ENCODE results near the gene ALDH1L1. TPM values are rescaled to one million over a fixed set of nuclear protein-coding genes. Genes with fewer than 3 reads are reported as not detected.

The ALDH1L1 gene
- total and polyA plus RNA-seq, 2 of the 4 experiments (the other 2 are of a cell fraction) = not detected

DNA sequence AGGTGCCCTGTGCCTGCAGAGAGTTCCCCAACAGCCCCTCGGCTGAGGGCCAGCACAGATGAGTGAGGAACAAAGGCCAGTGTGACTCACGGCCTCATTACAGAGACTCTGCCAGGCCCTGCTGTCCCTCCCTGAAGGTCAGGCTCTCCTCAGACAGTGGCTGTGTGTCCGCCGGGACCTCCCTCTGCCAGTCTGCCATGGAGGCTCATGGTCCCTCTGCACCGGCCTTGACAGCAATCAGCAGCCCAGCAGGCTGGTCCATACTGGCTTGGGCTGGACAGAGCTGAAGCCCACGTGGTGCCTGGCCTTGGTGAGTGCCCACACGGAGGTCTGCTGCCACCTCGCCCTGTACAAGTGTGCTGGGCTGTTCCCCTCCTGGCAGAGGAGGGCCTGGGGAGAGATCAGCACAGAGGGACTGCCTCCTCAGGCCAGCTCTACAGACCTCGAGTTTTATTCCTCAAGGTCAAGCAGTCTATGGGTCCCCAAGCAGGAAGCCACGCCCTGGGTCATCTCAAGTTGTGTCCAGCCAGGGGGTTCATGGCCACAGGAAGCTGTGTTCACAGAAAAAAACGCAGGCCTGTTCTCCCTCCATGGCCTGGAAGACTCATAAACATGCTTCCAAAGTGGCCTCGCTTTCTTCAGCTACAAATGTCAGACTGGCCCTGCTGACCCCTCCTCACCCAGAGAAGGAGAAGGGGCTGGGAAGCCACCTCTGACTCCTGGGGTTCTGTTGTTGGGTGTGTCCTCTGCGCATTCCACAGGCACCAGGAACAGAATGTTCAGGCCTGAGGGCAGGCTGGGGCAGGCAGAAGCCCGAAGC, 123.5 kb downstream of the ALDH1L1 start (continued):
- TF ChIP-seq NFE2L2 (IDR thresholded peaks at IDR 0.05; ENCODE audit: low read depth, low read length) = no peak

DNA sequence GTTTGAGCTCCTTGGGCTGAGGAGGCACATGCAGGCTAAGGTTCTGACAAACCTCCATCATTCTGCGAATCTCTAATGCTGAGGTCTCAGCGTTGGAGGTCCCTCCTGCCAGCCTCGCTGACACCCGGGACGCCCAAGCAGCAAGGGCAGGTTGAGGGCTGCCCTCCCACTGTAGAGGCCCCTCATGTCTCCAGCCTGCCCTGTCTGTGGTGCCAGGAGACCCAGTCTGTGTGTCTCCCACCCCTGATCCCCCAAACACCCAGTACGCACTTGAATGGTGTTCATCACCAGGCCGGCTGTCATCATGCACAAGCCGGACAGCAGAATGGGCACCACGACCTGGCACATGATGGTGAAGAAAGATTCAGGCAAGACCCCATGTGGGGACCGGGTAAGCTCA, 124.3 kb downstream of the ALDH1L1 start:
- no peak overlapping the region for H2AK5ac ChIP-seq (ENCODE audit: low read depth, low read length)
- BruUV-seq (replicated peaks) = no TSS peak
- H3K23ac ChIP-seq (ENCODE audit: low read depth, low read length) = no peak overlapping the region
- 0 out of 4 replicates have a peak, but pooled peaks cover 0 to 3% of the 10 kb centered on the region in 2 experiments for H3K79me1 ChIP-seq (ENCODE audit: low read depth in 1 of 2, low read length in 2 of 2)
- H3K9ac ChIP-seq (ENCODE audit: low read depth, low read length) = no peak overlapping the region
- ChIA-PET POLR2A (ENCODE audit: unreplicated experiment) (no interaction called here), CTCF (no interaction called here)
- intact Hi-C loops (cut with micrococcal nuclease) (no loop called here), in situ Hi-C loops (cut with MboI; ENCODE audit: low sequenced_read_pairs) (no loop called here), dilution Hi-C loops (cut with HindIII; ENCODE audit: low sequenced_read_pairs, unreplicated experiment) (no loop called here)
- ATAC-seq (ENCODE audit: low read depth) (no peak), DNase-seq (no peak)
- no peak overlapping the region for H4K91ac ChIP-seq (ENCODE audit: insufficient read depth, low read depth, low read length)
- H3K14ac ChIP-seq (replicated peaks; ENCODE audit: low read depth, low read length) = no peak overlapping the region
- no peak overlapping the region for H4K5ac ChIP-seq (ENCODE audit: low read depth, low read length)
- no peak overlapping the region for H4K8ac ChIP-seq (ENCODE audit: low read depth in 2 of 2, low read length in 2 of 2)
- H3K27ac ChIP-seq (ENCODE audit: insufficient read depth, low read length) = no peak overlapping the region
- H2AFZ ChIP-seq (replicated peaks; ENCODE audit: low read length, poor library complexity) = no peak overlapping the region
- H2BK5ac ChIP-seq (ENCODE audit: low read depth, low read length, poor library complexity, severe bottlenecking) = no peak overlapping the region
- H3K27me3 ChIP-seq (ENCODE audit: control insufficient read depth, insufficient read depth, low read length) = no peaks in the 10 kb centered on the region
- H2BK20ac ChIP-seq (ENCODE audit: low read depth, low read length) = no peak overlapping the region
- H4K20me1 ChIP-seq (ENCODE audit: insufficient read depth, low read length) = no peaks in the 10 kb centered on the region; the same call in 1 of the 2 replicates
- no peaks in the 10 kb centered on the region for H3K9me3 ChIP-seq (ENCODE audit: control insufficient read depth, insufficient read depth, low read length)
- H3K4ac ChIP-seq (ENCODE audit: low read depth, low read length) = no peak overlapping the region
- H3K4me3 ChIP-seq (ENCODE audit: insufficient read depth, low read depth, low read length) = no peak overlapping the region
- H2BK120ac ChIP-seq (ENCODE audit: low read depth, low read length) = no peak overlapping the region
- no peaks in the 10 kb centered on the region for H3K36me3 ChIP-seq (ENCODE audit: control insufficient read depth, insufficient read depth, low read length)
- H2BK15ac ChIP-seq (ENCODE audit: low read depth, low read length) = no peak overlapping the region
- H3K9me1 ChIP-seq (ENCODE audit: insufficient read depth, low read length) = peaks cover 11% of the 10 kb centered on the region; the same call in 1 of the 2 replicates
- H2AK9ac ChIP-seq (replicated peaks; ENCODE audit: low read depth, low read length, poor library complexity) = no peak overlapping the region
- H3K4me1 ChIP-seq (ENCODE audit: control insufficient read depth, insufficient read depth, low read length) = no peaks in the 10 kb centered on the region; the same call in 1 of the 2 replicates
- H3K4me2 ChIP-seq (ENCODE audit: low read depth, low read length) = no peak overlapping the region
- WGBS, 2 experiments (ENCODE audit: extremely low coverage in 2 of 2, insufficient read length in 1 of 2) = 79% methylated on average over 3 of the region's 10 CpGs; no CpG with 5 or more reads in 1 of the 2 experiments
- H3K18ac ChIP-seq (ENCODE audit: low read depth, low read length) = no peak overlapping the region
- no peak overlapping the region for H3K56ac ChIP-seq (ENCODE audit: extremely low read depth, insufficient read depth, low read length)
- no peak for TF ChIP-seq SMC3 (IDR thresholded peaks at IDR 0.05; ENCODE audit: low read depth, low read length)
- TF ChIP-seq, protein P1, sequence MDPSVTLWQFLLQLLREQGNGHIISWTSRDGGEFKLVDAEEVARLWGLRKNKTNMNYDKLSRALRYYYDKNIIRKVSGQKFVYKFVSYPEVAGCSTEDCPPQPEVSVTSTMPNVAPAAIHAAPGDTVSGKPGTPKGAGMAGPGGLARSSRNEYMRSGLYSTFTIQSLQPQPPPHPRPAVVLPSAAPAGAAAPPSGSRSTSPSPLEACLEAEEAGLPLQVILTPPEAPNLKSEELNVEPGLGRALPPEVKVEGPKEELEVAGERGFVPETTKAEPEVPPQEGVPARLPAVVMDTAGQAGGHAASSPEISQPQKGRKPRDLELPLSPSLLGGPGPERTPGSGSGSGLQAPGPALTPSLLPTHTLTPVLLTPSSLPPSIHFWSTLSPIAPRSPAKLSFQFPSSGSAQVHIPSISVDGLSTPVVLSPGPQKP (IDR thresholded peaks at IDR 0.05; ENCODE audit: borderline replicate concordance, low read depth, low read length) = no peak
- no peak for TF ChIP-seq FOS (IDR thresholded peaks at IDR 0.05; ENCODE audit: low read depth, low read length)
- TF ChIP-seq MAFK (IDR thresholded peaks at IDR 0.05; ENCODE audit: low read depth, low read length) = no peak
- TF ChIP-seq, protein P2, sequence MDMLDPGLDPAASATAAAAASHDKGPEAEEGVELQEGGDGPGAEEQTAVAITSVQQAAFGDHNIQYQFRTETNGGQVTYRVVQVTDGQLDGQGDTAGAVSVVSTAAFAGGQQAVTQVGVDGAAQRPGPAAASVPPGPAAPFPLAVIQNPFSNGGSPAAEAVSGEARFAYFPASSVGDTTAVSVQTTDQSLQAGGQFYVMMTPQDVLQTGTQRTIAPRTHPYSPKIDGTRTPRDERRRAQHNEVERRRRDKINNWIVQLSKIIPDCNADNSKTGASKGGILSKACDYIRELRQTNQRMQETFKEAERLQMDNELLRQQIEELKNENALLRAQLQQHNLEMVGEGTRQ (IDR thresholded peaks at IDR 0.05; ENCODE audit: low read depth, low read length) = no peak
- no peak for TF ChIP-seq POLR2A (IDR thresholded peaks at IDR 0.05; ENCODE audit: low read depth, low read length)
- no peak for TF ChIP-seq RFX5 (IDR thresholded peaks at IDR 0.05; ENCODE audit: low read depth, low read length)
- no peak for TF ChIP-seq NFE2L2 (IDR thresholded peaks at IDR 0.05; ENCODE audit: low read depth, low read length)
- no peak for TF ChIP-seq RCOR1 (IDR thresholded peaks at IDR 0.05; ENCODE audit: insufficient replicate concordance, low read length)
- no peak for TF ChIP-seq RAD21 (IDR thresholded peaks at IDR 0.05; ENCODE audit: low read length)
- no peak for TF ChIP-seq MAZ (IDR thresholded peaks at IDR 0.05; ENCODE audit: borderline replicate concordance, low read depth, low read length)
- no peak for TF ChIP-seq CEBPB (IDR thresholded peaks at IDR 0.05; ENCODE audit: low read depth, low read length)
- TF ChIP-seq, protein P3, sequence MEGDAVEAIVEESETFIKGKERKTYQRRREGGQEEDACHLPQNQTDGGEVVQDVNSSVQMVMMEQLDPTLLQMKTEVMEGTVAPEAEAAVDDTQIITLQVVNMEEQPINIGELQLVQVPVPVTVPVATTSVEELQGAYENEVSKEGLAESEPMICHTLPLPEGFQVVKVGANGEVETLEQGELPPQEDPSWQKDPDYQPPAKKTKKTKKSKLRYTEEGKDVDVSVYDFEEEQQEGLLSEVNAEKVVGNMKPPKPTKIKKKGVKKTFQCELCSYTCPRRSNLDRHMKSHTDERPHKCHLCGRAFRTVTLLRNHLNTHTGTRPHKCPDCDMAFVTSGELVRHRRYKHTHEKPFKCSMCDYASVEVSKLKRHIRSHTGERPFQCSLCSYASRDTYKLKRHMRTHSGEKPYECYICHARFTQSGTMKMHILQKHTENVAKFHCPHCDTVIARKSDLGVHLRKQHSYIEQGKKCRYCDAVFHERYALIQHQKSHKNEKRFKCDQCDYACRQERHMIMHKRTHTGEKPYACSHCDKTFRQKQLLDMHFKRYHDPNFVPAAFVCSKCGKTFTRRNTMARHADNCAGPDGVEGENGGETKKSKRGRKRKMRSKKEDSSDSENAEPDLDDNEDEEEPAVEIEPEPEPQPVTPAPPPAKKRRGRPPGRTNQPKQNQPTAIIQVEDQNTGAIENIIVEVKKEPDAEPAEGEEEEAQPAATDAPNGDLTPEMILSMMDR (conservative IDR thresholded peaks at IDR 0.05; ENCODE audit: low read depth, low read length) = no peak
